Endothelial cell of umbilical vein (primary cell): Measurements from ENCODE around the gene PRKCB. TPM values are rescaled to one million over a fixed set of nuclear protein-coding genes. Genes with fewer than 3 reads are reported as not detected.

Experiments used
- BruUV-seq: library from RNA; stranded (reverse); fragments of 400-500 nt; replicated peaks from 2 replicates; lab custom pipeline; 2021; lab: Mats Ljungman, UMichigan
- CTCF ChIA-PET: fragments of 300-600, 350-600 bp; sonication (Branson Sonifier 250); formaldehyde crosslinking; loops from one replicate; lab custom pipeline; 2021; ENCODE audit warnings: antibody characterized with exemption, inconsistent platforms; lab: Charles Lee
- POLR2A ChIA-PET: fragments of 300-600, 350-600 bp; sonication (Branson Sonifier 250); formaldehyde crosslinking; loops from one replicate; lab custom pipeline; 2021; ENCODE audit warnings: antibody characterized with exemption, inconsistent platforms; lab: Charles Lee
- DNase-seq: peaks from one replicate; pipeline ENCODE4 v3.0.0-alpha.2; 2011; ENCODE audit warnings: low read depth, low spot score
- FAIRE-seq: peaks from 2 replicates; lab custom pipeline; 2011; peaks lifted over from hg19 to GRCh38; lab: Jason Lieb, UNC
- H2AFZ ChIP-seq: 2 replicates; pipeline ENCODE4 v1.6.0; 2012; ENCODE audit warnings: low read depth, low read length, control low read depth, inconsistent platforms
- H3K27ac ChIP-seq: 2 replicates; pipeline ENCODE4 v1.5.1; 2011; ENCODE audit warnings: low read depth, mild to moderate bottlenecking, control low read depth, low read length, moderate library complexity; ENCODE audit not compliant: insufficient read depth
- H3K27me3 ChIP-seq, 2 experiments: 2 replicates each; pipeline versions ENCODE4 v1.6.0 to v1.6.1; 2011; ENCODE audit warnings: low read length in 2 of 2, mixed read lengths in 1 of 2; ENCODE audit not compliant: control insufficient read depth in 2 of 2, insufficient read depth in 2 of 2
- H3K36me3 ChIP-seq, 2 experiments: 2 replicates in 1 of 2; 3 replicates in 1 of 2; pipeline ENCODE4 v1.5.1; 2011; ENCODE audit warnings: low read length in 2 of 2, mild to moderate bottlenecking in 1 of 2, moderate library complexity in 1 of 2; ENCODE audit not compliant: control insufficient read depth in 2 of 2, insufficient read depth in 2 of 2; ENCODE audit errors: extremely low read depth in 1 of 2
- H3K4me1 ChIP-seq: 3 replicates; pipeline ENCODE4 v1.5.1; 2011; ENCODE audit warnings: mild to moderate bottlenecking, low read length; ENCODE audit not compliant: control insufficient read depth, insufficient read depth; ENCODE audit errors: extremely low read depth
- H3K4me2 ChIP-seq: 2 replicates; pipeline ENCODE4 v1.6.1; 2011; ENCODE audit warnings: low read length, control low read depth, mixed read lengths; ENCODE audit not compliant: insufficient read depth
- H3K4me3 ChIP-seq, 3 experiments: fragments of 200-600 bp in 1 of 3; sonication (generic), shearing (Covaris generic) in 1 of 3; replicated peaks in 1 of 3; 2 replicates each; pipeline ENCODE4 v1.5.1; 2011 to 2016; ENCODE audit warnings: control low read depth in 3 of 3, low read length in 3 of 3, mild to moderate bottlenecking in 2 of 3, inconsistent platforms in 1 of 3, low read depth in 1 of 3, moderate library complexity in 1 of 3; ENCODE audit not compliant: insufficient read depth in 1 of 3
- H3K79me2 ChIP-seq: 2 replicates; pipeline ENCODE4 v1.6.0; 2012; ENCODE audit warnings: low read length, inconsistent platforms; ENCODE audit not compliant: control insufficient read depth, insufficient read depth
- H3K9ac ChIP-seq: replicated peaks from 2 replicates; pipeline ENCODE3; 2011; ENCODE audit warnings: low read length, control low read depth; ENCODE audit not compliant: insufficient read depth; ENCODE audit errors: extremely low read depth
- H3K9me1 ChIP-seq: replicated peaks from 3 replicates; pipeline ENCODE4 v1.6.0; 2011; ENCODE audit warnings: mild to moderate bottlenecking, low read length; ENCODE audit not compliant: control insufficient read depth, insufficient read depth; ENCODE audit errors: extremely low read depth
- H3K9me3 ChIP-seq: replicated peaks from 2 replicates; pipeline ENCODE4 v1.5.1; 2012; ENCODE audit warnings: low read length, inconsistent platforms; ENCODE audit not compliant: control insufficient read depth, insufficient read depth
- H4K20me1 ChIP-seq: replicated peaks from 2 replicates; pipeline ENCODE3; 2011; ENCODE audit warnings: mild to moderate bottlenecking, low read length; ENCODE audit not compliant: control insufficient read depth, insufficient read depth; ENCODE audit errors: extremely low read depth
- CTCF ChIP-seq, 2 donors: IDR thresholded peaks; 1 replicate in 1 of 2; 2 replicates in 1 of 2; pipeline ENCODE4 v1.5.1; 2011; ENCODE audit warnings: low read length in 2 of 2, mild to moderate bottlenecking in 2 of 2, moderate library complexity in 2 of 2, control low read depth in 1 of 2, inconsistent platforms in 1 of 2, low read depth in 1 of 2; ENCODE audit not compliant: insufficient read depth in 1 of 2; ENCODE audit errors: extremely low read depth in 1 of 2
- EZH2 ChIP-seq: IDR thresholded peaks from 2 replicates; pipeline ENCODE4 v1.6.1; 2012; ENCODE audit warnings: borderline replicate concordance, low read depth, mild to moderate bottlenecking, moderate library complexity, low read length, inconsistent platforms; ENCODE audit not compliant: severe bottlenecking
- FOS ChIP-seq: IDR thresholded peaks from 2 replicates; pipeline ENCODE4 v1.6.1; 2011; ENCODE audit warnings: mild to moderate bottlenecking, low read length, moderate library complexity, borderline replicate concordance; ENCODE audit not compliant: insufficient read depth
- GATA2 ChIP-seq: IDR thresholded peaks from 2 replicates; pipeline ENCODE4 v1.7.0; 2011; ENCODE audit warnings: low read depth, mild to moderate bottlenecking, moderate library complexity, mixed read lengths, low read length; ENCODE audit not compliant: insufficient read length, insufficient read depth
- JUN ChIP-seq: IDR thresholded peaks from 2 replicates; pipeline ENCODE4 v1.6.1; 2011; ENCODE audit warnings: borderline replicate concordance, low read depth; ENCODE audit not compliant: insufficient read length, insufficient read depth
- MAX ChIP-seq: IDR thresholded peaks from 2 replicates; pipeline ENCODE4 v1.6.1; 2011; ENCODE audit not compliant: insufficient read depth, insufficient read length
- MYC ChIP-seq: IDR thresholded peaks from one replicate; pipeline ENCODE4 v1.6.1; 2011; ENCODE audit warnings: mild to moderate bottlenecking, low read depth, low read length
- POLR2A ChIP-seq: IDR thresholded peaks from 2 replicates; pipeline ENCODE4 v1.6.1; 2012; ENCODE audit warnings: low read depth, mild to moderate bottlenecking, control low read depth, low read length
- POLR2AphosphoS5 ChIP-seq: IDR thresholded peaks from 2 replicates; pipeline ENCODE4 v1.6.1; 2012; ENCODE audit warnings: low read depth, mild to moderate bottlenecking, control low read depth, low read length, moderate library complexity; ENCODE audit not compliant: insufficient read depth
- dilution Hi-C: fragments of 300-500 bp; cut with MboI; formaldehyde crosslinking; loops from one replicate; pipeline ENCODE4 v1.15.0; 2019; ENCODE audit warnings: low sequenced_read_pairs; ENCODE audit not compliant: extremely low pct_ligation_motif_present
- intact Hi-C: fragments of 100-400 bp; cut with micrococcal nuclease; formaldehyde crosslinking; loops from one replicate; pipeline ENCODE4 v1.10.0; 2022
- polyA plus RNA-seq, 4 experiments: library from polyadenylated mRNA; depleted of rRNA in 3 of 4; stranded (reverse) in 3 of 4; unstranded in 1 of 4; fragments of >200 nt; gene quantifications; 2 replicates each; pipeline versions ENCODE4 v1.2.1 to v1.2.3, GENCODE V29; 2011 to 2012; ENCODE audit warnings: missing spikeins in 1 of 4
- total RNA-seq: library from RNA; stranded (reverse); gene quantifications from 2 replicates; pipeline ENCODE4 v1.2.3, GENCODE V29; 2021

Gene PRKCB
- total and polyA plus RNA-seq, 2 donors (not counting 3 experiments of a cell fraction or from before 2014, with no cell fraction given): 0.01 TPM; not detected in 1

GRCh38 chr16:23857256-23857880 is 21.6 kb downstream of the PRKCB start:
- Histone ChIP-seq H3K27ac (no peak overlapping the region), H3K9me3 (no peaks in the 10 kb centered on the region), H3K4me1 (no peaks in the 10 kb centered on the region), H3K27me3 (no peaks in the 10 kb centered on the region), H3K79me2 (no peaks in the 10 kb centered on the region), H3K36me3 (no peaks in the 10 kb centered on the region), H3K9me1 (no peaks in the 10 kb centered on the region), H3K4me3 (no peak overlapping the region), H4K20me1 (no peaks in the 10 kb centered on the region), H2AFZ (no peak overlapping the region), H3K4me2 (no peak overlapping the region), H3K9ac (no peak overlapping the region)
- ChIA-PET POLR2A (no interaction called here), CTCF (no interaction called here)
- TF ChIP-seq JUN: no peak
- TF ChIP-seq MAX: no peak
- no peak for TF ChIP-seq EZH2
- TF ChIP-seq MYC: no peak
- no peak for TF ChIP-seq POLR2AphosphoS5
- TF ChIP-seq GATA2: no peak
- TF ChIP-seq CTCF (IDR thresholded peaks at IDR 0.05; ENCODE audit: extremely low read depth in 1 of 2, insufficient read depth in 1 of 2, low read depth in 1 of 2, low read length in 2 of 2): no peak
- TF ChIP-seq FOS: no peak
- no peak for TF ChIP-seq POLR2A
- no peak for DNase-seq
- dilution Hi-C loops: no loop called here
- BruUV-seq: no TSS peak
- intact Hi-C loops: no loop called here
- no peak for FAIRE-seq
